GM21825 (cell line): Measurements from ENCODE around the gene GALR3.

Experiments
- ATAC-seq: cut with Tn5 transposase; IDR thresholded peaks from one replicate; pipeline ENCODE4 v1.9.1; 2021; ENCODE audit warnings: mild to moderate bottlenecking, moderate library complexity; ENCODE audit not compliant: unreplicated experiment

GALR3 gene

DNA sequence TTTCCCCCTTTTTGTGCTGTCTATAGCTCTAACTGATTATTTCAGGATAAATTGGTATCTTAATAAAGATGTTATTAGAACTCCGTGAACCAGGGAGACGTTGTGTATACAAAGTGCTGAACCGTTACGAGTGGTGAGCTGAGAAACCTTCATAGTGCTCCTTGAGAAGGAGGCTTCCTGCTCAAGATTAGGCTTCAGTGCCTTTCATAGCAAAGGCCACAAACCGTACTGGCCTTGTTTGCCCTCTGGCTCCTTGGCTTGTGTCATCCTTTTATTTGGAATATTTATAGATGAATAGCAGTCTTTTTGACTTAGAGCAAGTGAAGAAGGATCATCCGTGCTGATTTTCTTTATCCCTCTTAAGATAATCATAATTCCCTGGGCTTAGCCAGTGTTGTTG lies 42.3 kb downstream of the GALR3 start:
- no peak for ATAC-seq

DNA sequence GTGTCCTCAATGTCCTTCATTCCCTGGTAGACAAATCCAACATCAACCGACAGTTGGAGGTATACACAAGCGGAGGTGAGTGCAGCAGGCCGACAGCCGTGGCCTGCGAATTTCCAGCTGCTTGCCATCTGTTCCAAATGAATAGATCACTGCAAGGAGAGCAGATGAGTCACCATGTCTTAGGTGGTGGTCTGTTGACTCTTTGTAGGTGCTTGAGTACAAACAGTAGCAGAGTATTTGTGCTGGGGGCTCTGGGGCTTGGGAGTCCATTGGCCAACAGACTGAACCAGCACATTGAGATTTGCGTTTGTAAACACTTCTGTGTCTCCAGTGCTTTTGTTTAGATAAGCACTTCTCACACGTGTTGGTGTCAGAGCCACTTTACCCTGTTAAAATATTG lies 47.1 kb downstream of the GALR3 start:
- no peak for ATAC-seq
